Measurements from ENCODE around the gene FCF1. TPM values are rescaled to one million over a fixed set of nuclear protein-coding genes. Genes with fewer than 3 reads are reported as not detected.

FCF1 gene, protein sequence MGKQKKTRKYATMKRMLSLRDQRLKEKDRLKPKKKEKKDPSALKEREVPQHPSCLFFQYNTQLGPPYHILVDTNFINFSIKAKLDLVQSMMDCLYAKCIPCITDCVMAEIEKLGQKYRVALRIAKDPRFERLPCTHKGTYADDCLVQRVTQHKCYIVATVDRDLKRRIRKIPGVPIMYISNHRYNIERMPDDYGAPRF
- total RNA-seq (49.6 TPM), polyA plus RNA-seq (ENCODE audit: insufficient read depth, low read depth, low replicate concordance) (19.7 TPM)
- long read RNA-seq, donor 1, full-length matches to known transcripts, result 1 of 1 reads
- long read RNA-seq, donor 1, partial matches to known transcripts, result 0 of 1 reads
- long read RNA-seq, donor 1, other reads (novel, unspliced or antisense), result 0 of 1 reads
- long read RNA-seq, donor 2, full-length matches to known transcripts, result 2 of 2 reads
- long read RNA-seq, donor 2, partial matches to known transcripts, result 0 of 2 reads
- long read RNA-seq, donor 2, other reads (novel, unspliced or antisense), result 0 of 2 reads
- long read RNA-seq, donor 3, full-length matches to known transcripts, result 6 of 6 reads
- long read RNA-seq, donor 3, partial matches to known transcripts, result 0 of 6 reads
- long read RNA-seq, donor 3, other reads (novel, unspliced or antisense), result 0 of 6 reads
- long read RNA-seq, donor 4, full-length matches to known transcripts, result 3 of 3 reads
- long read RNA-seq, donor 4, partial matches to known transcripts, result 0 of 3 reads
- long read RNA-seq, donor 4, other reads (novel, unspliced or antisense), result 0 of 3 reads
- long read RNA-seq, donor 5, result 0 reads
- long read RNA-seq, donor 6, partial matches to known transcripts, result 6 of 7 reads
- long read RNA-seq, donor 6, other reads (novel, unspliced or antisense), result 0 of 7 reads
- long read RNA-seq, donor 7, full-length matches to known transcripts, result 2 of 10 reads
- long read RNA-seq, donor 7, partial matches to known transcripts, result 6 of 10 reads
- long read RNA-seq, donor 7, other reads (novel, unspliced or antisense), result 2 of 10 reads
- long read RNA-seq, donor 8, partial matches to known transcripts, result 0 of 1 reads
- long read RNA-seq, donor 8, other reads (novel, unspliced or antisense), result 0 of 1 reads
- long read RNA-seq, donor 9, partial matches to known transcripts, result 0 of 1 reads
- long read RNA-seq, donor 9, other reads (novel, unspliced or antisense), result 0 of 1 reads
- long read RNA-seq, donor 10, full-length matches to known transcripts, result 3 of 3 reads
- long read RNA-seq, donor 10, partial matches to known transcripts, result 0 of 3 reads
- long read RNA-seq, donor 10, other reads (novel, unspliced or antisense), result 0 of 3 reads

GRCh38 chr14:74712499-74713394 is at the start of gene FCF1, which contains the start of gene AREL1:
Gene FCF1, plus strand, starts transcription at chr14:74713144. Its CDS starts 54 bp downstream, at chr14:74713198.
Gene AREL1, minus strand, starts transcription at chr14:74713080. Its CDS starts 27,465 bp downstream, at chr14:74685615.
- intact Hi-C loops (cut with DNase I), result no loop called here
- TF ChIP-seq CTCF (IDR thresholded peaks at IDR 0.05; ENCODE audit: borderline replicate concordance, extremely low read depth, insufficient read depth), result no peak

DNA sequence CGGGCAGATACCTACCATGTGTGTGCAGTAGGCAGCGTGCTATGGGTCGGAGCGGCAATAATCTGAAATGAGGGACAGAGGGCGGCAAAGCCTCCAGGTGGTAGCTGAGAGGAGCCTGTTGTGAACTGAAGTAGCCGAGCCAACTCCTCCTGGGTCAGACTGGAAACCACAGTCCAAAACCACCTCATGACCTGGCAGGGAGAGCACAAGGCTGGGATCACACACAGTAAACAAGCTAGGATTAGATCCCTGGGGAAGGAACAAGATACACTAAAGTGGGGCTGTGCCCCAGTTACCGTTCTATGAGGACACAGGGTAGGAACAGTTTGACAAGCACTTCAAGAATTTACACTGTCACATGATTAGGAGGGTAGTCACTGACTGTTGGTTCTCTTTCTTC is 49.1 kb upstream of the FCF1 start:
- Histone ChIP-seq H3K9me3 (ENCODE audit: control insufficient read depth in 2 of 3, insufficient read depth in 1 of 3, low read length in 3 of 3) (no peaks in the 10 kb centered on the region), H3K27ac (ENCODE audit: low read depth in 2 of 2, low read length in 2 of 2) (no peak overlapping the region), H3K27me3 (ENCODE audit: control insufficient read depth, insufficient read depth, low read length) (no peaks in the 10 kb centered on the region), H3K9ac (ENCODE audit: low read length in 3 of 3) (no peak overlapping the region), H3K4me1 (ENCODE audit: control insufficient read depth in 2 of 3, insufficient read depth in 2 of 3, low read depth in 1 of 3, low read length in 3 of 3) (no peaks in the 10 kb centered on the region), H3K36me3 (ENCODE audit: control insufficient read depth in 2 of 3, insufficient read depth in 3 of 3, low read length in 3 of 3) (peaks cover 3 to 45% (median 35%) of the 10 kb centered on the region in 3 donors), H3K4me3 (ENCODE audit: low read length in 3 of 3) (no peak overlapping the region)
- no peak for TF ChIP-seq CTCF (IDR thresholded peaks at IDR 0.05; ENCODE audit: borderline replicate concordance, extremely low read depth, insufficient read depth)
- no peak for FAIRE-seq
- intact Hi-C loops (cut with DNase I), result no loop called here
- no peak for DNase-seq

More at GRCh38 chr14:74712499-74713394, at the start of gene FCF1, which contains the start of gene AREL1:
- H3K9me3 ChIP-seq (ENCODE audit: control insufficient read depth in 2 of 3, insufficient read depth in 1 of 3, low read length in 3 of 3), result no peaks in the 10 kb centered on the region
- H3K9ac ChIP-seq (ENCODE audit: low read length in 3 of 3), result peak within 1 kb of the TSS; percentile 92 to 100 (median 94)
- peak within 1 kb of the TSS; percentile 95 to 100 (median 95) for H3K4me3 ChIP-seq (ENCODE audit: low read length in 3 of 3)
- H3K36me3 ChIP-seq (ENCODE audit: control insufficient read depth in 2 of 3, insufficient read depth in 3 of 3, low read length in 3 of 3), result peaks cover 4 to 17% (median 4%) of the 10 kb centered on the region in 3 donors
- DNase-seq (peak; percentile 87 to 98 (median 90)), FAIRE-seq (peak; percentile 37)
- no peaks in the 10 kb centered on the region for H3K27me3 ChIP-seq (ENCODE audit: control insufficient read depth, insufficient read depth, low read length)
- H3K27ac ChIP-seq (ENCODE audit: low read depth in 2 of 2, low read length in 2 of 2), result peak within 1 kb of the TSS; percentile 65 to 69
- peaks cover 0 to 6% (median 4%) of the 10 kb centered on the region in 3 donors for H3K4me1 ChIP-seq (ENCODE audit: control insufficient read depth in 2 of 3, insufficient read depth in 2 of 3, low read depth in 1 of 3, low read length in 3 of 3)

GRCh38 chr14:74664717-74665116 is 48.2 kb upstream of the FCF1 start:
- Histone ChIP-seq H3K36me3 (ENCODE audit: control insufficient read depth in 2 of 3, insufficient read depth in 3 of 3, low read length in 3 of 3) (peaks cover 3 to 53% (median 41%) of the 10 kb centered on the region in 3 donors), H3K9ac (ENCODE audit: low read length in 3 of 3) (no peak overlapping the region), H3K27me3 (ENCODE audit: control insufficient read depth, insufficient read depth, low read length) (no peaks in the 10 kb centered on the region), H3K4me1 (ENCODE audit: control insufficient read depth in 2 of 3, insufficient read depth in 2 of 3, low read depth in 1 of 3, low read length in 3 of 3) (no peaks in the 10 kb centered on the region), H3K9me3 (ENCODE audit: control insufficient read depth in 2 of 3, insufficient read depth in 1 of 3, low read length in 3 of 3) (no peaks in the 10 kb centered on the region), H3K27ac (ENCODE audit: low read depth in 2 of 2, low read length in 2 of 2) (no peak overlapping the region), H3K4me3 (ENCODE audit: low read length in 3 of 3) (no peak overlapping the region)
- FAIRE-seq, result no peak
- intact Hi-C loops (cut with DNase I), result no loop called here
- no peak for TF ChIP-seq CTCF (IDR thresholded peaks at IDR 0.05; ENCODE audit: borderline replicate concordance, extremely low read depth, insufficient read depth)
- no peak for DNase-seq
